Fibroblast of lung (primary cell): ENCODE results near the gene PLXNA2. TPM values are rescaled to one million over a fixed set of nuclear protein-coding genes. Genes with fewer than 3 reads are reported as not detected.

ENCODE experiments used
- DNase-seq, 2 donors: peaks; one replicate each; pipeline versions ENCODE4 v3.0.0 to v3.0.0-alpha.2; 2010; ENCODE audit warnings: low read depth in 2 of 2
- H2AFZ ChIP-seq: 2 replicates; pipeline ENCODE4 v1.5.1; 2012; ENCODE audit warnings: low read length, control low read depth, inconsistent platforms
- H3K27ac ChIP-seq: 2 replicates; pipeline ENCODE4 v1.5.1; 2011; ENCODE audit warnings: low read length, control low read depth; ENCODE audit not compliant: insufficient read depth
- H3K27me3 ChIP-seq: 2 replicates; pipeline ENCODE4 v1.5.1; 2011; ENCODE audit warnings: mild to moderate bottlenecking, low read length; ENCODE audit not compliant: control insufficient read depth, insufficient read depth
- H3K36me3 ChIP-seq: 2 replicates; pipeline ENCODE4 v1.5.1; 2011; ENCODE audit warnings: low read length; ENCODE audit not compliant: control insufficient read depth, insufficient read depth
- H3K4me1 ChIP-seq: 2 replicates; pipeline ENCODE4 v1.5.1; 2011; ENCODE audit warnings: low read length; ENCODE audit not compliant: control insufficient read depth, insufficient read depth; ENCODE audit errors: extremely low read depth
- H3K4me2 ChIP-seq: 2 replicates; pipeline ENCODE4 v1.5.1; 2011; ENCODE audit warnings: low read length, control low read depth; ENCODE audit not compliant: insufficient read depth; ENCODE audit errors: extremely low read depth
- H3K4me3 ChIP-seq, 4 experiments: fragments of 200-600 bp in 1 of 4; sonication (generic) in 1 of 4; replicated peaks in 1 of 4; 2 replicates each; pipeline ENCODE4 v1.5.1; 2011 to 2016; ENCODE audit warnings: low read length in 4 of 4, low read depth in 3 of 4, mild to moderate bottlenecking in 3 of 4, control low read depth in 2 of 4, inconsistent platforms in 1 of 4, mixed read lengths in 1 of 4; ENCODE audit not compliant: insufficient read depth in 1 of 4; ENCODE audit errors: control extremely low read depth in 1 of 4
- H3K79me2 ChIP-seq: 2 replicates; pipeline ENCODE4 v1.5.1; 2012; ENCODE audit warnings: mild to moderate bottlenecking, low read length, inconsistent platforms; ENCODE audit not compliant: control insufficient read depth, insufficient read depth
- H3K9ac ChIP-seq: 2 replicates; pipeline ENCODE4 v1.5.1; 2011; ENCODE audit warnings: mild to moderate bottlenecking, low read length, control low read depth; ENCODE audit not compliant: insufficient read depth
- H3K9me3 ChIP-seq: 2 replicates; pipeline ENCODE4 v1.5.1; 2012; ENCODE audit warnings: low read depth, low read length; ENCODE audit not compliant: control insufficient read depth, insufficient read depth
- H4K20me1 ChIP-seq: 2 replicates; pipeline ENCODE4 v1.5.1; 2011; ENCODE audit warnings: low read length; ENCODE audit not compliant: control insufficient read depth, insufficient read depth; ENCODE audit errors: extremely low read depth
- EZH2 ChIP-seq: IDR thresholded peaks from 2 replicates; pipeline ENCODE4 v1.5.1; 2012; ENCODE audit warnings: low read length, control low read depth, mild to moderate bottlenecking; ENCODE audit errors: missing control alignments
- polyA plus RNA-seq, 2 donors: library from polyadenylated mRNA; depleted of rRNA in 1 of 2; stranded (reverse) in 1 of 2; unstranded in 1 of 2; fragments of >200 nt; gene quantifications; 2 replicates each; pipeline ENCODE4 v1.2.1, GENCODE V29; 2011 to 2012; ENCODE audit warnings: missing spikeins in 1 of 2
- total RNA-seq: library from RNA; depleted of rRNA; stranded (reverse); fragments of >200 nt; gene quantifications from 2 replicates; pipeline ENCODE4 v1.2.1, GENCODE V29; 2014
- TF ChIP-seq, protein P1 (sequence below), 2 donors: IDR thresholded peaks in 1 of 2; conservative IDR thresholded peaks in 1 of 2; 1 replicate in 1 of 2; 2 replicates in 1 of 2; pipeline ENCODE4 v1.5.1; 2011 to 2012; ENCODE audit warnings: low read length in 2 of 2, control low read depth in 1 of 2, inconsistent platforms in 1 of 2, low read depth in 1 of 2, mild to moderate bottlenecking in 1 of 2

PLXNA2 gene
- total and polyA plus RNA-seq, 2 donors (not counting 1 experiment from before 2014, with no cell fraction given) = 0.43 to 2.0 TPM

DNA sequence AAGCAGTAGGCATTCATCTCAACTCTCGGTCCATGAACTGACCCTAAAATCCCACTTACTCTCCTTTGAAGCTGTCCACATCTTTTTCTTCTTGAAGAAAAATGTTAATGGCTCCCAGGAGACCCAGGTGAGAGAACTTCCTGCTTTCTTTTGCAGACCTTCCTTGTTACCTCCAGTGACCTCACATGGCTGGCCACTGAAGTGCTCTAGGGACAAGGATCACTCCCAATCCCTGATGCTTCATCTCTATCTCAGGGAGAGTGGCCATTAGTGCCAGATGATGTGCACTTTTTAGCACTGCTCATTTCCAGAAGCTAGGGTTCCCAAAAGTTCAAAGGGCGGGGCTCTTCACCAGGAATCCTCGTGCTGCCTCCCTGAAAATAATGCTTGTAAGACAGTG is 16.2 kb downstream of the PLXNA2 start:
- Histone ChIP-seq H3K27ac (no peak overlapping the region), H3K27me3 (no peaks in the 10 kb centered on the region), H3K36me3 (no peaks in the 10 kb centered on the region), H3K4me3 (no peak overlapping the region), H3K9ac (no peak overlapping the region), H3K79me2 (no peaks in the 10 kb centered on the region), H3K9me3 (no peaks in the 10 kb centered on the region), H3K4me1 (peaks cover 12% of the 10 kb centered on the region), H4K20me1 (no peaks in the 10 kb centered on the region), H3K4me2 (no peak overlapping the region), H2AFZ (no peak overlapping the region)
- TF ChIP-seq EZH2 = no peak
- DNase-seq = no peak

DNA sequence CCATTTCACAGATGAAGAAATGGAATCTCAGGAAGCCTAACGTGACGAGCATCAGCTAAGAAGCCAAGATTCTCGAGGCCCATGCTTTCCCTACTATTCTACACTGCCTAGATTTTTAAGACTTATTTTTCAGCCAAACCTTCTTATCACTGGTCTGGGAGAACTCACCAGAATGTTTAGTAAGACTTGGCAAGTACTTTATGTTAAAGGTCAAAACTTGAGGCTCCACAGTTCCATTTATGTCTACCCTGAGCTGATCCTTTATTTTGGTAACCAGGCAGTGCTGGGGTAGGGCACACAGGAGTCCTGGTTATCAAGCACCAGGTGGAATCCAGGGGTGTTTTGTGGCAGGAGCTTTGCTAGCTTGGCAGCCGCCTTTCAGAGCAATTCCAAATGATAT is 16.8 kb downstream of the PLXNA2 start:
- peaks cover 15% of the 10 kb centered on the region for H3K4me1 ChIP-seq
- no peak overlapping the region for H3K4me2 ChIP-seq

DNA sequence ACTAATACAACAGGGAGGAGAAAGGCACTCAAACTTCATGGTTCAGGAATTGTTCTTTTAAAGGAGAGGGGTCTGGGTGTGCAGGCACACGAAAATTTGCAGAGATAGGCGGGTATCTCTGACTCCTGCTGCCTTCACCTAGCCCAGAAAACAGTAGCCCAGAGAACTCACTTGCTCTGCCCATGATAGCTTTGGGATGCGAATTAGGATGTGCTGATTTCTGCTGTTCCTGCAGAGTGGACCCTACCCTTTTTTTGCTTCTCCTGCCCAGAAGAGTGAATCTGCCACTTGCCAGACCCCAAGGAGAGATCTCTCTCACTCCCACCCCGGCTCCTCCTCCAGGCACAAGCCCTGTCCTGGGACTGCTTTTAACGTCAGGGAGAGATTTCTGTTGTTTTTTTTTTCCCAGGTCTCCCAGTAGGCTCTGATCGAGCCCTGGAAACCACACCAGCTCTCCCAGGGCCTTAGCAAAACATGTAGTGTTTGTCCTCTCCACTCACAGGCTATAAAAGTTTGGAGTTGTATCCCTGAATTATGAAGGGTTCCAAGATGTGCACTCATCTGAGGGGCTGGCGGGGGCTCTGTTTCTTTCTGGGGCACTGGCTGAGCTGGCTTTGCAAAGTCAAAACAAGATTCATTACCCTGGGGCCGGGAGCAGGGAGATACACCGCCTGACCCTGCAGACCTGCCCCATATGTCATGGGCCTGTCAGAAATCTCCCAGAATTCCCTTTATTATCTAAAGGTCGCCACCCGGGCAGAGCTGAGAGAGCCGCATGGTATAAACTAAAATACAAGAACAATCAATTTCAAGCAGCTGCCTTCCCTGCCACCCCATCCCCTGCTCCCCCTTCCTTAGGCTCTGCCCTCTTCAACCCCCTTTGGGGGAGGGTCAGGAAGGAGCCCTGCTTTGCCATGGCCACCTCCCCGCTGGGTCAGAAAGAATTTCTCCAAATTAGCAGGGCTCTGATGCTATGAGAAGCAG is 17.9 kb downstream of the PLXNA2 start:
- Histone ChIP-seq H3K27me3 (no peaks in the 10 kb centered on the region), H3K9ac (no peak overlapping the region), H3K27ac (no peak overlapping the region), H3K36me3 (no peaks in the 10 kb centered on the region), H4K20me1 (no peaks in the 10 kb centered on the region), H3K4me1 (peaks cover 10% of the 10 kb centered on the region), H3K4me2 (no peak overlapping the region), H3K4me3 (no peak overlapping the region), H3K9me3 (no peaks in the 10 kb centered on the region), H2AFZ (no peak overlapping the region), H3K79me2 (no peaks in the 10 kb centered on the region)
- TF ChIP-seq, protein P1, sequence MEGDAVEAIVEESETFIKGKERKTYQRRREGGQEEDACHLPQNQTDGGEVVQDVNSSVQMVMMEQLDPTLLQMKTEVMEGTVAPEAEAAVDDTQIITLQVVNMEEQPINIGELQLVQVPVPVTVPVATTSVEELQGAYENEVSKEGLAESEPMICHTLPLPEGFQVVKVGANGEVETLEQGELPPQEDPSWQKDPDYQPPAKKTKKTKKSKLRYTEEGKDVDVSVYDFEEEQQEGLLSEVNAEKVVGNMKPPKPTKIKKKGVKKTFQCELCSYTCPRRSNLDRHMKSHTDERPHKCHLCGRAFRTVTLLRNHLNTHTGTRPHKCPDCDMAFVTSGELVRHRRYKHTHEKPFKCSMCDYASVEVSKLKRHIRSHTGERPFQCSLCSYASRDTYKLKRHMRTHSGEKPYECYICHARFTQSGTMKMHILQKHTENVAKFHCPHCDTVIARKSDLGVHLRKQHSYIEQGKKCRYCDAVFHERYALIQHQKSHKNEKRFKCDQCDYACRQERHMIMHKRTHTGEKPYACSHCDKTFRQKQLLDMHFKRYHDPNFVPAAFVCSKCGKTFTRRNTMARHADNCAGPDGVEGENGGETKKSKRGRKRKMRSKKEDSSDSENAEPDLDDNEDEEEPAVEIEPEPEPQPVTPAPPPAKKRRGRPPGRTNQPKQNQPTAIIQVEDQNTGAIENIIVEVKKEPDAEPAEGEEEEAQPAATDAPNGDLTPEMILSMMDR (conservative IDR thresholded peaks at IDR 0.05 in 1 of 2, IDR thresholded peaks at IDR 0.05 in 1 of 2; ENCODE audit: low read depth in 1 of 2, low read length in 2 of 2) = no peak
- no peak for TF ChIP-seq EZH2
- no peak for DNase-seq

More for the DNA sequence above, 16.8 kb downstream of the PLXNA2 start:
- no peak overlapping the region for H3K27ac ChIP-seq
- no peak overlapping the region for H3K9ac ChIP-seq
- H3K79me2 ChIP-seq = no peaks in the 10 kb centered on the region
- no peaks in the 10 kb centered on the region for H4K20me1 ChIP-seq
- no peak overlapping the region for H3K4me3 ChIP-seq
- H3K36me3 ChIP-seq = no peaks in the 10 kb centered on the region
- no peaks in the 10 kb centered on the region for H3K9me3 ChIP-seq
- H2AFZ ChIP-seq = no peak overlapping the region
- no peaks in the 10 kb centered on the region for H3K27me3 ChIP-seq
- no peak for TF ChIP-seq EZH2
- TF ChIP-seq, protein P1 (conservative IDR thresholded peaks at IDR 0.05 in 1 of 2, IDR thresholded peaks at IDR 0.05 in 1 of 2; ENCODE audit: low read depth in 1 of 2, low read length in 2 of 2) = no peak
- DNase-seq = peak in 1 of 2 donors; percentile 69
